ENCODE measurements around the gene RUSC1. TPM values are rescaled to one million over a fixed set of nuclear protein-coding genes. Genes with fewer than 3 reads are reported as not detected.

Gene RUSC1
- total and polyA plus RNA-seq, 2 of the 8 experiments (the other 6 are each of a cell fraction or from before 2014, with no cell fraction given), result 54.6 to 90.4 TPM

- TF ChIP-seq TAF7 (optimal IDR thresholded peaks at IDR 0.05; ENCODE audit: borderline replicate concordance, low read depth, low read length) (peak; percentile 67), SUZ12 (IDR thresholded peaks at IDR 0.05; ENCODE audit: low read length) (no peak), SP1 (IDR thresholded peaks at IDR 0.05; ENCODE audit: low read depth, low read length) (peak; percentile 42; the same call in 1 of the 2 replicates), CBX5 (IDR thresholded peaks at IDR 0.05; ENCODE audit: low read depth, low read length) (no peak), EGR1 (IDR thresholded peaks at IDR 0.05; ENCODE audit: borderline replicate concordance, low read depth, low read length) (peak; percentile 68; the same call in 1 of the 2 replicates), CHD2 (IDR thresholded peaks at IDR 0.05; ENCODE audit: low read length) (no peak), TBP (IDR thresholded peaks at IDR 0.05; ENCODE audit: low read depth, low read length) (0 out of 2 replicates have a peak, but pooled peaks have one; percentile 37), SRF (IDR thresholded peaks at IDR 0.05; ENCODE audit: low read depth, low read length) (no peak), MAX (IDR thresholded peaks at IDR 0.05) (peak; percentile 99), BRCA1 (IDR thresholded peaks at IDR 0.05; ENCODE audit: low read depth, low read length) (no peak), KDM4A (IDR thresholded peaks at IDR 0.05; ENCODE audit: low read depth, low read length, severe bottlenecking) (no peak), ATF2 (IDR thresholded peaks at IDR 0.05; ENCODE audit: low read length) (no peak), PHF8 (conservative IDR thresholded peaks at IDR 0.05; ENCODE audit: low read depth, low read length) (peak; percentile 83; the same call in 1 of the 2 replicates), USF2 (IDR thresholded peaks at IDR 0.05; ENCODE audit: low read length) (peak; percentile 77), RBBP5 (IDR thresholded peaks at IDR 0.05; ENCODE audit: borderline replicate concordance, low read depth, low read length) (no peak), ZNF274 (IDR thresholded peaks at IDR 0.05; ENCODE audit: borderline replicate concordance, extremely low read depth, low read length) (no peak)
Observed at GRCh38 chr1:155273343-155274245, 47.1 kb upstream of the RUSC1 start, which contains the start of gene CLK2 (continued).
